ENCODE data around the gene ATG5.

The ATG5 gene

GRCh38 chr6:106146852-106147351 lies 178.7 kb downstream of the ATG5 start:
- H3K27ac ChIP-seq, result no peak overlapping the region
- TF ChIP-seq ZFX (IDR thresholded peaks at IDR 0.05; ENCODE audit: borderline replicate concordance) (no peak), CTCF (IDR thresholded peaks at IDR 0.05) (no peak)

DNA sequence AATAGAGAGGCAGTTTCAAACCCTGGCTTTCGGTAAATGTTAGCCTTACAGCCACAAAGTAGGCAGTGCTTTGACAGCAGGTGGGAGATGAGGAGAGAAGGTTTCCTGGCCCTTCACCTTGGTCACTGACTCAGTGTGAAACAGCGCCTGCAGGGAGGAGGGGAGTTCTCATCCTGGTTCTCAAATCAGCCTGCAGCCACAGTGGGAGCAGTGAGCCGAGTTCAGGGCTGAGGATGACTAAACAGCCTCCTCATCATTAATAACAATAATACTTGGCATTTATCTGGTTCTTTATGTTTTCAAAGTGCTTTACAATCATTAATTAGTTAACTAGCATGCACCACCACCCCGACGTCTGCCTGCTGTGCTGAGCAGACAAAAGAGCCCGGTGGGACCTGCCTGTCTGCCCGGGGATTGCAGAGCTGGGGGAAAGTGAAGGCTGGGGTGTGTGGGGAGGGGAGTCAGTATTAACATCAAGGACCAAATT lies 179.8 kb downstream of the ATG5 start:
- no peak overlapping the region for H3K27ac ChIP-seq

GRCh38 chr6:106145144-106145543 lies 180.4 kb downstream of the ATG5 start:
- TF ChIP-seq CTCF (IDR thresholded peaks at IDR 0.05), result no peak
- no peak for TF ChIP-seq ZFX (IDR thresholded peaks at IDR 0.05; ENCODE audit: borderline replicate concordance)
- no peak overlapping the region for H3K27ac ChIP-seq

More for the DNA sequence above, 179.8 kb downstream of the ATG5 start:
- TF ChIP-seq CTCF (IDR thresholded peaks at IDR 0.05), result no peak
- TF ChIP-seq ZFX (IDR thresholded peaks at IDR 0.05; ENCODE audit: borderline replicate concordance), result no peak

DNA sequence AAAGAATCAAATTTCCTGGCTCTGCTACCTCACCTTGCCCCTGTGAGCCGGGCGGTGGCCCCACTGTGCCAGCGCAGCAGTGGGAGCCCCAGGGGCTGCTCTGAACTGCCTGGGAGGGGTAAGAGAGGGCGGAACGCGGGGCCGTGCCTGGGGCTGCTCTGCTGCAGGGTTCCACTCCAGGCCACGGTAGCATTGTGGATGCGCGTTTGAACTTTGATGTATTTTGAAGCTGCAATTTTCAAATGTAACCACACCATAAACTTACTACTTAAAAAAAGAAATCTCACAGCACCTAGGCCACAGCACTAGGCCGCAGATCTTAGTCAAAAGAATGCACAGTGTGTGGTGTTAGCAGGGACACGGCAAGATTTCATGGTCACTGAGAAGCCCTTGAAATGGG lies 181.9 kb downstream of the ATG5 start:
- no peak for TF ChIP-seq CTCF (IDR thresholded peaks at IDR 0.05)
- no peak for TF ChIP-seq ZFX (IDR thresholded peaks at IDR 0.05; ENCODE audit: borderline replicate concordance)
- no peak overlapping the region for H3K27ac ChIP-seq

DNA sequence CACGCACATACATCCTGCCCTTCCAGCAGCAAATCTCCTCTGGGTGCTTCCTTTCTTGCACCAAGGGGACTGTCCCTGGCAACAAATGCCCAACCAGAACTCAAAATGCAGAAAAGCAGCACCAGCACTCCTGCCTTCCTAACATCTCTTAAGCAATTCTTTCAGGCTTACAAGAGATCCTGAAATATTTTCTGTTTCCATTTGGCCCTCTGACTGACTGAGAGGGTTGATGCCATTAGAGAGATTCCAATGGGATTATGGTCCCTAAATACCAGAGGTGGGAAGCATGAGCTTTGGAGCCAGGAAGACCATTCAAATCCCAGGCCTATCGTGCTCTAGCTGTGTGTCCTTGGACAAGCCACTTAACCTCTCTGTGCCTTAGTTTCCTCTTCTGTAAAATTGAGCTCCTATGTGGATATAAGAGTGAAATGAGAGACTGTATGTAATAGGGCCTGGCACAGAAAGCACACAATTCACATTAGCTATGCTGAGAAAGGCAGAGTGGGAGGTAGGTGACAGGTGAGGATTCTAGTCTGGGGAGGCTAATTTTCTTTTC lies 182.6 kb downstream of the ATG5 start:
- no peak overlapping the region for H3K27ac ChIP-seq
- no peak for TF ChIP-seq ZFX (IDR thresholded peaks at IDR 0.05; ENCODE audit: borderline replicate concordance)
- no peak for TF ChIP-seq CTCF (IDR thresholded peaks at IDR 0.05)

DNA sequence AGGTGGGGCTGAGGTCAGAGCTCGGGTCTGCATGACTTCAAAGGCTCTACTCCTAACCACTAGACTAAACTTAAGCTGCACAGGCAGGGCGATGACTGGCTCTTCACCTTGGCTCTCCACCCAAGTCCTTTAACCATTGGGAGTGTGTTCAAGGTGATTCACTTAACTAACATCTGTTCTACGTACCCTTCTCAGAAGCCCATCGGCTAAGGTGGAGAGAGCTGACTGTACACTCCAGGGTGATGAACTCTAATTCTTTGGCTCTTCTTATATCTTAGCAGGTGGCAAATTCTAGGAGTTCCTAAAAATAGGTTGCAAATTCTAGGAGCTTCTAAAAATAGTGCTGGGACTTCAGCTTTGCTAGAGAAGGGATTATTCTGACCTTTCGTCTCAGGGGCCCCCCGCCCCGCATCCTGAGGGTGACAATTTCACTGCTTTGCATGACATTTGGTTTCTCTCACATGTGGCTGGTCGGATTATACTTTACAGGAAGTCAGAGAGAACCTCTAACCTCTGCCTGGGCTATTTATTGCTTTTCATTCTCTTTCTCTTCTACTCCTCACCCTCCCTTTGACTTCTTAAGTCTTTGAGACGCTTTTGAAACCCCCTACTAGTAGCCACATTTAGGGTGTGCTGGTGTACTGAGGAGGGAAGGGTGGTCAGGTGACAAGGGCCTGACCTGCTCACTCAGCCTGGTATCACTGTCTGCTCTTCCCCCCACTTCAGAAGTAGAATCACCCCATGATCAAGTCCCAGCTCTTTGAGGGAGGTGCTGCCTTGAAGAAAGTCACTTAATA lies 183.9 kb downstream of the ATG5 start:
- H3K27ac ChIP-seq, result no peak overlapping the region
- no peak for TF ChIP-seq CTCF (IDR thresholded peaks at IDR 0.05)
- no peak for TF ChIP-seq ZFX (IDR thresholded peaks at IDR 0.05; ENCODE audit: borderline replicate concordance)

DNA sequence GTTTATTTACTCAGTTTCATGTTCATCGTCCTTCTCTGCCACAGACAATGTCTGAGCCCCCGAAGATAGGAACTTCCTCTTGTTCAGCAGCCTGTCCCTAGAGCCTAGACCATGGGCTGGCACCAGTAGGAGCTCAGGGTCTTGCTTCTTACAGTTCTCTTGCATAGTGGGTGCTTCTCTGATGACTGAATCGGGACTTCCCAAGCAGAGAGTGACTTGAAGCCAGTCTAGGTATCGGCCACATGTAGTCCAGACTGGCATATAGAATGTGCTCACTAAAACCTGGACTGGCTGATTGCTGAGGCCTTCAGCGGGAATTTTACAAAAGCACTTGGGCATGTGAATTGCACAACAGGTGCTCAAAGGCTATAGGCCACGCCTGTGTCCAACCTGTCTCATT lies 187.4 kb downstream of the ATG5 start:
- TF ChIP-seq ZFX (IDR thresholded peaks at IDR 0.05; ENCODE audit: borderline replicate concordance), result no peak
- TF ChIP-seq CTCF (IDR thresholded peaks at IDR 0.05), result no peak
- H3K27ac ChIP-seq, result no peak overlapping the region
